ENCODE measurements around the gene OPCML. TPM values are rescaled to one million over a fixed set of nuclear protein-coding genes. Genes with fewer than 3 reads are reported as not detected.

OPCML gene
- total RNA-seq, 2 donors from 2014 or later, result 0.60 to 1.3 TPM

DNA sequence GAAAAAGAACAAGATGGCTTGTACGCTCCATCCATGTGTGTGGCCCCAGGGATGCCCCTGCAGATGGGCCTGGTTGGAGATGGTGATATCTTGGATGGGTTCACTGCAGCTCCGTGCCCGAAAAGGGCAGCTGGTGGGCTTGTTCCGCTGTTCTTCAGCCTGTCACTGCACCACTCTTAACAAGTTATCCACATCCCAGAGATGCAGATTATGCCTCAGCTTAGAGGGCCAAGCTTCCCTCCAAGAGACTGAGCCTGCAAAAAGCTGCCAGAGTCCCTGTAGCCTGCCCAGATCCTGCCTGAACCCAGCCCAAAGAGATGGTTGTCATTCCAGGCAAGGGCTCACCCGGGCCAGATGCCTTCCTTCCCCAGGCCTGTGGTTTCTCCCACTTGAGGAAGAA is 308.0 kb downstream of the OPCML start:
- DNase-seq (ENCODE audit: low spot score), result no peak
- intact Hi-C loops (cut with DNase I), result no loop called here

DNA sequence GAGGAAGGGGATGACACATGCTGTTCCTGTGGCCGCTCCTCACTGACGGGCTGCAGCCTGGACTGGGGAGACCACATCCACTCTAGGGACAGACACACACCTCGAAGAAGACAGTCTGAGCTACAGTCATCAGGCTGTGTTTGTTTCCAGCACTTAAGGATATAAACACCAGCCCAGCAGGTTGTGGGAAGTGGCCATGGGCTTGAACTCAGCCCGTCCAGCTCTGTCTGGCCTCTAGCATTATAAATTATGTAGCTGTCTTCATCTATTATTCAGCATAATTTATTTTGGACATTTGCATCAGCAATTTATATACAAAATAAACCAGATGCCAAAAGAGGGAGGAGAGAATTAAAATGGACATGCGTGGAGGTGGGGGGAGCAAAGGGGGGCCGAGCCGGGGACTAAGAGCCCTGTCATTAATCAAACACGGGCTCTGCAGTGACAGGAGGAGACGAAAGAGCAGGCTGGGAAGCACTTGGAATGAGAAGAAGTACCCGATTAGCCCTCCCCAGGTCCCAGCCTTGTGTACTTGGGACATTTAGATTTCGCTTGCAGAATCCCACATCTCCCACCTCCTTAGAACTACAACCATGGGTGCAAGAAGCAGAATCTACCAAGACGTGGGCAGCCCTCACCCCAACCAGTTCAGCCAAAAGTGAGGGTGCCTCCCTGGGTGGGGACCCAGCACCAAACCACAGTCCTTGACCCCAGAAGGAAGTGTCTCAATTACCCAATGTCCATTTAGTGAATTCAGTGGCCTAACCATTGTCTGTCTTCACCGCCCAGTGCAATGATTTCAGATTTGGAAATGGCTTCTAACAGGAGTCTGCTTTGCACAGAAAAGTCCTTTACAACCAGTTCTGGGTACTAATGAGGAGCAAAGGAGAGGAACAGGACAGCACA is 309.6 kb downstream of the OPCML start:
- intact Hi-C loops (cut with DNase I), result no loop called here
- no peak for DNase-seq (ENCODE audit: low spot score)

DNA sequence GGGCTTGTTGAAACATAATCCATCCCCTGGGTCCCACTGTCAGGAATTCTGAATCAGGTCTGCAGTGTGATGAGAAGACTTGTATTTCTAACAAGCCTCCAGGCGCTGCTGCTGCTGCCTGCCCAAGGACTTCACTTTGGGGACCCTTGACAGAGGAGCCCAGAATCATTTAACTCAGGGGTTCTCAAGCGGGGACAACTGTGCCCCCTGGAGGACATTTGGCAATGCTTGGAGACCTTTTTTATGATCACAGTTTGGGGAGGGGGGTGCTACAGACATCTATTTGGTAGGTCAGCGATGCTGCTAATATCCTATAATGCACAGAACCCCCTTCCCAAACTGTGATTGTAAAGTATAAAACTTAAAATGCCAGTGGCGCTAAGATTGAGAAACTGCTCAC is 312.8 kb downstream of the OPCML start:
- DNase-seq (ENCODE audit: low spot score), result no peak
- intact Hi-C loops (cut with DNase I), result no loop called here

DNA sequence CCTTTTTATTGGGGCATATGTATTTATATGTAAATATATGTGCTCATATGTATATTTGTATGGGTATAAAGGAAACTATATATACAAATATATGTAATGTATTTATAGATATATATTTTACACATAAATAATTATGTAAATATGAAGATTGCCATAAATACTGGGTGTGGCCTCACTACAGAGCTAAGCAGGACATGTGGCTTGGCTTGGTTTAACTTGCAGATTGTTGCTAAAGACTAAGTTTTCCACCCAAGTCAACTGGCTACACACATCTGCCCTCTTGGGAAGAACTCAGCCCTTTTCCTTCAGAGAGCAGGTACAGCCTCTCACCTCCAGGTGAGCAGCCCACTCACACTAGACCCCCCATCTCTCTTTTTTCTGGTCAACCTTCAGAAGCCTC is 315.5 kb downstream of the OPCML start:
- intact Hi-C loops (cut with DNase I), result no loop called here
- DNase-seq (ENCODE audit: low spot score), result no peak

DNA sequence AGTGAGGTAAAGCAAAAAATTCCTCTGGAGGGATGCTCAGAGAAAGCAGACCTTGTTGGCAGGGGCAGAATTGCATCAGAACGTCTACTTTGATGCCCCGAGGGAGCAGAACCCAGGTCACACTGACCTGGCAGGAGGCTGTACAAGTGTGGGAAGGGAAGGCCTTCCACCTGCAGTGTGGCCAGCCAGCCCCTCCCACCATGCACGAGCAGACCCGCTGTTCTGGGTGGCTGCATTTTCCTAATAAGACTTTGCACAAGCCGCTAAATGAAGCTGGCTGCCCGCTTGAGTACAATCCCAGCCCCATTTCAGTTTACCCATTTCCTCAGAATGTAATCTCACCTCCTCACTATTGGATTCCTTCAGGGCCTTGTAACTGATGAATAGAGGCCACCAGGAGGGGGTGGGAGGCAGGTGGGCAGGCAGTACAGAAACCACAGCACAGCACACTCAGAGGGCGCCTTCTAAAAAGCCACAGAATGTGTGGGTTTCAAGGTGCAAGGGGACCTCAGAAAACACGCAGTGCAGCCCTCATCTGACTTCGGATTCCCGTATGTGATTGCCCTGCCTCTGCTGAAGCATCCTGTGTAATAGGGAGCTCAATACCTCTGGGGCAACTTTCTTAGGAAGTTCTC is 316.6 kb downstream of the OPCML start:
- no peak for DNase-seq (ENCODE audit: low spot score)
- intact Hi-C loops (cut with DNase I), result no loop called here

DNA sequence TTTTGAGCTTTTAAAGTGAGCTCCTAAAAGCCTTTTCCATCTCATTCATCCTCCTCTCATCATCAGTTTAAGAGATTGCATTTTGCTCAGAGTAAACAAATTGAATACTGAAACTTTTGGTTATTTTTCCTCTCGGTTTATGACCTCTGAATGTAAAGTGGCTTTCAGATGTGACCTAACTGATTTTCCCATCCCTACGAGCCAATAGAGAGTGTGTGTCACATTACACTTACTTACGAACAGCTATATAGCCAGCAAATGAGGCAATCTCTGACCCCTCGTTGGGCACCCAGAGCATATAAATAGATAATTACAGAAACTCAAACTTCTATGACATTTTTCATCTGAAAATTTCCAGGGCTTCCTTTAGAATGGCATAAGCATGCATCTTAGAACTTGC is 317.7 kb downstream of the OPCML start:
- no peak for DNase-seq (ENCODE audit: low spot score)

DNA sequence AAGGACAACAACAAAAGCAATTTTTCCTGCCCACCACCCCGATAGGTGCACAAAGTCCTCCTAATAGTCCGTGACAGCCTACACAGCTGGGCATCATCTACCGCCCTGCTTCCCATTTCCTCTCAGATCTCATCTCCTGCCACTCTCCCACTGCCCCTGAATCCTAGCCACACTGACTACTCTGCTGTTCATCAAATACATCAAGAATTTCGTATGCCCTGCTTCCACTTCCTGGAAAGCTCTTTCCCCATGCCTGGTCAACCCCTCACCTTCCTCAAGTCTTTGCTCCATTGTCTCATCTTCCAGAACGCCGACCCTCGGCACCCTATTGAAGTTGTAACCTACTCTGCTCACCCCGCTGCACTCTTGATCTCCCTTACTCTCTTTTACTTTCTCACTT is 320.1 kb downstream of the OPCML start:
- intact Hi-C loops (cut with DNase I), result no loop called here
- no peak for DNase-seq (ENCODE audit: low spot score)

More for the DNA sequence above, 317.7 kb downstream of the OPCML start:
- intact Hi-C loops (cut with DNase I), result no loop called here

DNA sequence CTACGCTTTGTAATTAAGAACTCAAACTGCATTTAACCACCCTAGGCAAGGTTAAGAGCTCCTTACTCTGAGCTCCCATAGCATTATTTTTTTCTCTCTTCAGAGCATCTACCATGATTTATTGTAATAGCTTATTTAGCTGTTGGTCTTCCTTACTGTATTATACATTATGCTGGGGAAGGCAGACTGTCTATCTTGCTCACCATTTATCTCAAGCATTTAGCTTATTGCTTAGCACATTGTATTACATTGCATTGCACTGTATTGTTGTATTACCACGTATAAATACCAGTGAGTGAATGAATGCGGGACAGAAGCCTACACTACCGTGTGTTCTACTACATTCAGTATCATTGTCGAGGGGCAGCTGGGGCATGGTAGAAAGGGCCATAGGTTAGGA is 324.3 kb downstream of the OPCML start:
- intact Hi-C loops (cut with DNase I), result no loop called here
- DNase-seq (ENCODE audit: low spot score), result no peak

DNA sequence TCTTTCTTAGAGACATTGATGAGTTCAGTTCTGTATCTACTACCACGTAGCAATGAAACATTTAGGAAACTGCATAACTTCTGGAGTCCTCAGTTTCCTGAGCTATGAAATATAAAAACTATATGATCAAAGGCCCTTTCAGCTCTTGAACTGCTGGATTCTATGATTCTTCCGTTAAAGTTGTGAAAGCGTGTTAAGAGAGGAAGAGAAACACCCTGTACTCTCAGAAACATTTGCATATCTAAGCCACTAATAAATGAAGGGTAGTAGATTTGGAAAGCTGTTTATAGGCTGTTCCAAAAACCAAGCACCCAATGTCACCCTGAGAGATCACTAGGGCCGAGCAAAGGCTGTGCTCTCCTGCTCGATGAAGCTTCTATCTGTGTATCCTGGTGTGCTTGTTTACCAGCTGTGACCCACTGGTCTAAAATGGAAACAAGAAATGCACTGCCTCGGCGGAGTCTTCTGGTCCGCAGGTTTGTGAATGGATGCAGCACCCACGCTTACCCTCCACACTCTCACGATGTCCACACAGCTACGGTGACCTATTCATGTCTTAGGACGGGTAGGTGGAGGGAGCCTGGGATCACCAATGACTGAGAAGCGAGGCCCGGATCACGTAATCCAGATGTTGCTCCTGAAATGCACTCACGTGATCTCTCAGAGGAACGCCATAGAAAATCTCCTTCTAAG is 325.8 kb downstream of the OPCML start:
- intact Hi-C loops (cut with DNase I), result no loop called here
- DNase-seq (ENCODE audit: low spot score), result no peak

DNA sequence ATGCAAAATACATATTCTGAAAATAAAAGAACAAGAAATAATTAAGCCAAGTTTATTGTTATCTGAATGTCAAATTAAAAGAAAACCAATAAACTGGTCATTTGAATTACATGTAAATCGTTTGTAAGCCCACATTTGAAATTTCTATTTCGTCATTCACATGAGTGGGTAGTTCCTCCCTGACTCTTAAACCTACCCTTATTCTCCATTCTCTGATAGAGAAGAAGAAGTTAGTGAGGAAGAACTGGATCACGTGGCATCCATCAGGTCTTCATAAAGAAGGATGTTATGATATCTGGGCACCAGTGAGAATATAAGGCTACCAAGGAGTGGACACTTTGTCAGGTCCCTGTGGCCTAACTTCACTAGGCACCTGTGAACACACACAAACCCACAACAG is 328.1 kb downstream of the OPCML start:
- no peak for DNase-seq (ENCODE audit: low spot score)
- intact Hi-C loops (cut with DNase I), result no loop called here

DNA sequence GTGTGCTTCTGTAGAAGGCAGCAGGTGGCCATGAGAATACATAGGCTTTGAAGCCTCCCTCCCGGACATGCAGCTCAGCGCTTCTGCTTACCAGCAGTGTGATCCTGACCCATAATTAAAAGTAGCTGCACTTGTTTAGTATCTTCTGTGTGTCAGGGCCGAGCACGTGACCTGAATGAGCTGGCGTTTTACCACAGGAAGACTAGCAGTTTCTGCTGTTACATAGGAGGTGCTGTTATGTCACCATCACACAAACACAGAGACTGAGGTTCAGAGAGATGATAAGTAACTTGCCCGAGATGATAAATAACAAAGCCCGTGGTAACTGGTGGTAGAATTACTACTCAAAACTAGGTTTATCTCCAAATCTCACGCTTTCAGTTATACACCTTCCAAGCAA is 329.5 kb downstream of the OPCML start:
- intact Hi-C loops (cut with DNase I), result no loop called here
- no peak for DNase-seq (ENCODE audit: low spot score)

DNA sequence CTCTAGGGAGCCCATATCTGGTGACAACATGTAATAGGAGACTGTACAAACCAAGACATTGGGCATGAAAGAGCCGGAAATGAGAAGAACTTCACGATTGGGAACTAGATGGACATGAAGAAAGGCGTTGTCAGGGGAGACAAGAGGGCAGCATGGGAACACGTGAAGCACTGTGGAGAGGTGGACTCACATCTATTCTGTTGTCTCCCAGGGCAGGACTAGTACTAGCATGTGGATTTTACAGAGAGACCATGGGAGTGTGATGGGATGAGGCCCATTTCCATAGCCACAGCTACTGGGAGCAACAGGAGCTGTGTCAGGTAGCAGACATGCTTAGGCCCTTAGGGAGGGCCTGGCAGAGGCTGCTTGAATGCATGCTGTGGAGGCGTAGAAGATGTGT is 333.9 kb downstream of the OPCML start:
- no peak for DNase-seq (ENCODE audit: low spot score)
- intact Hi-C loops (cut with DNase I), result no loop called here

DNA sequence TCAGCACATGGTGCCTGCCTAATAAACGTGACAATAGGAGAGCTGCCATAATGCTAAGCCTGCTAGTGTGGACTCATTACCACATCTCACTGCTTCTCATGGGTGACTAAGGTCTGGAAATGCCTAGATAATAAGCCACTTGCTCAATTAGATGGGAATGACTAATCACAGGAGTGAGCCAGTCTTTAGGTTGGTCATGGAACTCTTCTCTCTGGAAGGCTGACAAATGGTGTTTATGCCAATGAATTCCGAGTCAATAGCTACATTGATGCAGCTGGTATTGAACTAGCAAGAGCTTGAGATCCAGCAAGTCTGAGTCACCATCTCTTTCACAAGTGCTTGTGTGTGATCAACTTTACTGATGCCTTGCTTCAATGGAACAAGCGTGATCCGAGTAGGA is 334.9 kb downstream of the OPCML start:
- DNase-seq (ENCODE audit: low spot score), result no peak
- intact Hi-C loops (cut with DNase I), result no loop called here

DNA sequence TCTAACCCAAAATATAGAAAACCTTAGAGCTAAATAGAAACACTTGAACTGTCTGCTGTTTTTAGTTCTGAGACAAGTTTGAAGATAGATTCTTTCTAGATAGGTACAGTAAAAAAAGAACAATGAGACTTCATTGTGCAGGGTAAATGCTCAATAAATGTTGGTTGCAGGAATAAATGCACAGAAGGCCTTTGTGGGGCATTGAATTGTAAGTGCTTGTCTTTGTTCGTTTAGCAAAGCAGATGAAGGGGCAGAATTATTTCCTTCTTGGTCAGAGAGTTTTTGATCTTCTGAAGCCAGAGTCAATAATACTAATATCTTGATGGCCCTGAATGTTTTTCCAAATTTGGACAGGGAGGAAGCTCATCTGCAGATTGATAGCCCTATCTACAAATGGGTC is 340.4 kb downstream of the OPCML start:
- intact Hi-C loops (cut with DNase I), result no loop called here
- no peak for DNase-seq (ENCODE audit: low spot score)

DNA sequence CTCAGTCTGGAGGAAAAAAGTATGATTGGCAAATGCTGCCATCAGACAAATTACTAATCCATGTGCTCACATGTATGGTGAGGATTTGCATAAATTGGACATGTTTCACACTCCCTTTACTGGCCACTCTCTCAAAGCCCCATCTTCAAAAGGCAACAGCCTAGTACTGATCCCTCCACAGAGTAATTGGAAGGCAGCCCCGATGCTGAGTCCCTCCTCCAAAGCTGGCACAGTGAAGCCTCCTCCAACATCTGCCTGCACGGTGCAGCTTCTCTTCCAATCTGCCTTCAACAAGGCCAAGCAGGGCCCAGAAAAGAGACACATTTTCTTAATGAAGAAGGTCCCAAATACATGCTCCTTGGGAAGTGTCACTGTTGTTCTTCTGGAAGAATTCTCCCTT is 350.6 kb downstream of the OPCML start:
- DNase-seq (ENCODE audit: low spot score), result no peak
- intact Hi-C loops (cut with DNase I), result no loop called here

DNA sequence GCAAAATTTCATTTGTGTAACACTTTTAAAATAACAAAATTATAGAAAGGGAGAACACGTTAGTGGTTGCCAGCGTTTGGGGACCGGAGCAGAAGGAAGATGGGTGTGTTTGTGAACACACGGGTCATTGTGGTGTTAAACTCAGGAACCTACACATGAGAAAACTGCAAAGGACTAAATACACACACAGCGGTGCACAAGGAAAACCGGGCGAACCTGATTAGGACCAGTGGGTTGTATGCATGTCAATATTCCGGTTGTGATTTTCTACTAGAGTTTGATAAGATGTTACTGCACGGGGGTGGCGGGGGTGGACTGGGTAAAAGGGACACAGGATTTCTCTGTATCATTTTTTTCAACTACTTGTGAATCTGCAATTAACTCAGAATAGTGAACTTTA is 351.2 kb downstream of the OPCML start:
- DNase-seq (ENCODE audit: low spot score), result no peak
- intact Hi-C loops (cut with DNase I), result no loop called here

DNA sequence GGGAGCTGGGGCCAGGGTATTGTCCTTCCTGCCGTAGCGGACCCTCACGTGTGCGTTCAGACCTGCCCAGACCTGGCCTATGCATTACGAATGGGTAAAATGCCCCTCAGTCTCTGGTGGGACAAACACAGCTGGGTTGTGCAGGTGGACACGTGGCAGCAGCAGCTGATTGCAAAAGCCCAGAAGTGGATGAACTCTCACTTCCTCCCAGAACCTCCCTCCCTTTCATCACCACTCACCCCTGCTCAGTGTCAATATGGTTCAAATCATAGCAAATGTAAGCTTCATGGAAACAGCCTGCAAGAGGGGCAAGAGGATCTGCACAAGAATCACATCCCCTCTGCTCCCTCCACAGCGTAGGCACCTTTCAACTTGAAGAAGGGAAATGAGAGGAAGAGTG is 352.1 kb downstream of the OPCML start:
- no peak for DNase-seq (ENCODE audit: low spot score)
- intact Hi-C loops (cut with DNase I), result no loop called here

DNA sequence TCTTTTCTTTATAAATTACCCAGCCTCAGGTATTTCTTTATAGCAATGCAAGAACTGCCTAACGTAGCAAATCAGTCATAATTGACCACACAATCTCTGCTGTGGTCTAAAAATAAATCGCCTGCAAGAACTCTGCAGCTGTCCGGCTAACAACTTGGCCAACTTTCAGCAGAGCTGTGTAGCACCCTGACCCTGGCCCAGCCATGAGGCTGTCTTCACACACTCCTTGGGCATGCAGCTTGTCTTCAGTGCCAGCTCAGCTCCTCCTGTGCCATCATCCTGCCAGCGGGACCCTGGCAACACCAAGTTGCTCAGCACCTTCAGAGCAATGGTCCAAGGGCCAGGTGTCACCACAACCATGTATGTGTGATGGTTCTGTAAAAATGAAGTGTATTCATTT is 355.6 kb downstream of the OPCML start:
- DNase-seq (ENCODE audit: low spot score), result no peak
- intact Hi-C loops (cut with DNase I), result no loop called here

DNA sequence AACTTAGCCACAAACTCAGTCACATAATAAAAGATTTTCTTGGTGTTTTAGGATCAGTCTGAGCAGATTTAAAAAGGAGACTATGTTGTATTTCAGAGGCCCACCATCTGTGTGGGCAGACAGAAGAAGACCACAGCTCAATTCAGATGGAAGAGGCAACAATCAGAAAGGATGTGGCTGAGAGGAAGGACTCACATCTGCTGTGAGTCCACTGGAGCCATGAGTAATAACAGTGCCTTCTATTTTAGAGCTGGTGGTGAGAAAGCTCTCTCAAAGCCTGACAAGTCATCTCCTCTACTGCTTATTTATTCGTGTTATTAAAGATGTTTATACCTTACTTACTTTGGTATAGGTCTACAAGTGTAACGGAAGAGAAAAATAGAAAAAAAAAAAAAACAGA is 357.2 kb downstream of the OPCML start:
- intact Hi-C loops (cut with DNase I), result no loop called here

DNA sequence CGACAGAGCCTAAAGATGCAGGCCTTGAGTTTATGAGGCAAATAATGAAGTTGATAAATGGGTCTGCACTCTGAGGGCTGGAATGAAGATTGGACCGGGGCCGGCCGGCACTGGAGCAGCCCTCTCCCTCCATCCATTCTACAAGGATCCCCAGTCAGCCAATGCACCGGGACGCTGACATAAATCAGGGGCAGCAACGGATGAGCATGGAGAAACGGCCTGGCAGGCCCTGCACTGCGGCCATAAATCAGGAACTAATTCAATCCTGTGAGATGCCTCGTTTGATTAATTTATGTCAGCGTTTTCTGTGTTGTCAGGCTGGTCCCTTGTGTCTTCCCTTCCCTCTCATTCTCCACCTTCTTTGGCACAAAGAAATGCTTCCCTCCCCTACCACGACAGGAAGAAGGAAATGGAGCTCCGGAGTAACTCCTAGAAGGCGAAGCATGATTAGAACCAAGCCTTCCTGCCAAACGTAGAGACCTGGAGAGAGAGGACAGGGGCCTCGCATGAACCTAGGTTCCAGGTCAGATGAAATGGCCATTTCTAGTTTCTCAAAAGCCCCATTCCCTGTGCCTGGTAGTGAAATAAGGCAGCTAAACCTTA is 358.4 kb downstream of the OPCML start:
- intact Hi-C loops (cut with DNase I), result no loop called here
- DNase-seq (ENCODE audit: low spot score), result no peak

More for the DNA sequence above, 357.2 kb downstream of the OPCML start:
- DNase-seq (ENCODE audit: low spot score), result no peak

All from posterior vena cava (tissue), 2 donors.